H9 (cell line): ENCODE results near the gene AQP3. TPM values are rescaled to one million over a fixed set of nuclear protein-coding genes. Genes with fewer than 3 reads are reported as not detected.
"Not testable (repeated sequence)": the region's sequence is repeated elsewhere in the genome, so short reads cannot be mapped to it uniquely, and the experiment has no call there.

ENCODE experiments used
- DNase-seq: peaks from one replicate; pipeline ENCODE4 v3.0.0-alpha.2; 2017
- H2AFZ ChIP-seq: one replicate; pipeline ENCODE4 v1.6.1; 2013; ENCODE audit warnings: mild to moderate bottlenecking, low read length, control low read depth, moderate library complexity
- H2AK5ac ChIP-seq: 2 replicates; pipeline ENCODE4 v1.6.1; 2013; ENCODE audit warnings: low read length, control low read depth, mixed read lengths; ENCODE audit not compliant: insufficient read length
- H2BK120ac ChIP-seq: one replicate; pipeline ENCODE4 v1.6.1; 2013; ENCODE audit warnings: low read depth, mild to moderate bottlenecking, low read length, control low read depth, inconsistent platforms; ENCODE audit not compliant: poor library complexity, severe bottlenecking
- H2BK12ac ChIP-seq: 2 replicates; pipeline ENCODE4 v1.6.1; 2013; ENCODE audit warnings: low read length, control low read depth, mixed read lengths, low read depth; ENCODE audit not compliant: insufficient read length
- H2BK15ac ChIP-seq: 2 replicates; pipeline ENCODE4 v1.6.1; 2013; ENCODE audit warnings: low read depth, low read length, control low read depth
- H2BK20ac ChIP-seq: one replicate; pipeline ENCODE4 v1.6.1; 2013; ENCODE audit warnings: low read depth, mild to moderate bottlenecking, low read length, control low read depth, inconsistent platforms; ENCODE audit not compliant: poor library complexity, severe bottlenecking
- H2BK5ac ChIP-seq: 2 replicates; pipeline ENCODE4 v1.6.1; 2013; ENCODE audit warnings: low read length, control low read depth, mixed read lengths; ENCODE audit not compliant: insufficient read length
- H3K14ac ChIP-seq: 2 replicates; pipeline ENCODE4 v1.6.1; 2013; ENCODE audit warnings: low read length, control low read depth; ENCODE audit not compliant: insufficient read depth
- H3K18ac ChIP-seq: 2 replicates; pipeline ENCODE4 v1.6.1; 2013; ENCODE audit warnings: low read depth, mild to moderate bottlenecking, mixed read lengths, low read length, control low read depth; ENCODE audit not compliant: insufficient read length
- H3K23ac ChIP-seq: 2 replicates; pipeline ENCODE4 v1.6.1; 2013; ENCODE audit warnings: low read length, control low read depth, mixed read lengths, low read depth; ENCODE audit not compliant: insufficient read length
- H3K23me2 ChIP-seq: 2 replicates; pipeline ENCODE4 v1.6.1; 2013; ENCODE audit warnings: low read depth, mild to moderate bottlenecking, mixed read lengths, low read length, control low read depth; ENCODE audit not compliant: insufficient read length, poor library complexity, severe bottlenecking
- H3K27ac ChIP-seq: 2 replicates; pipeline ENCODE4 v1.5.1; 2013; ENCODE audit warnings: low read length, control low read depth, mixed read lengths, low read depth; ENCODE audit not compliant: insufficient read length
- H3K27me3 ChIP-seq: 2 replicates; pipeline ENCODE4 v1.6.1; 2013; ENCODE audit warnings: low read length, control low read depth, inconsistent platforms; ENCODE audit not compliant: insufficient read depth
- H3K4ac ChIP-seq: 2 replicates; pipeline ENCODE4 v1.6.1; 2013; ENCODE audit warnings: low read depth, mild to moderate bottlenecking, control low read depth, inconsistent platforms, low read length, moderate library complexity
- H3K4me1 ChIP-seq: 2 replicates; pipeline ENCODE4 v1.6.1; 2013; ENCODE audit warnings: low read length, control low read depth, inconsistent platforms; ENCODE audit not compliant: insufficient read depth
- H3K4me2 ChIP-seq: 2 replicates; pipeline ENCODE4 v1.6.1; 2013; ENCODE audit warnings: low read length, control low read depth, mixed read lengths; ENCODE audit not compliant: insufficient read length, insufficient read depth
- H3K56ac ChIP-seq: 2 replicates; pipeline ENCODE4 v1.6.1; 2013; ENCODE audit warnings: low read depth, mild to moderate bottlenecking, mixed read lengths, low read length, control low read depth; ENCODE audit not compliant: insufficient read length
- H3K79me1 ChIP-seq: 2 replicates; pipeline ENCODE4 v1.6.1; 2013; ENCODE audit warnings: low read depth, mild to moderate bottlenecking, moderate library complexity, low read length, control low read depth, inconsistent platforms; ENCODE audit not compliant: insufficient read depth, poor library complexity, severe bottlenecking
- H3K79me2 ChIP-seq: 2 replicates; pipeline ENCODE4 v1.6.1; 2013; ENCODE audit warnings: low read length, control low read depth, inconsistent platforms; ENCODE audit not compliant: insufficient read depth
- H3K9ac ChIP-seq: 2 replicates; pipeline ENCODE4 v1.6.1; 2013; ENCODE audit warnings: low read length, control low read depth, mixed read lengths; ENCODE audit not compliant: insufficient read length; ENCODE audit errors: extremely low read depth
- H3K9me3 ChIP-seq: one replicate; pipeline ENCODE4 v1.6.1; 2013; ENCODE audit warnings: low read depth, low read length, inconsistent platforms; ENCODE audit not compliant: control insufficient read depth
- H3T11ph ChIP-seq: one replicate; pipeline ENCODE4 v1.6.1; 2013; ENCODE audit warnings: mild to moderate bottlenecking, low read length, control low read depth, inconsistent platforms
- H4K20me1 ChIP-seq: one replicate; pipeline ENCODE4 v1.6.1; 2013; ENCODE audit not compliant: control insufficient read depth, insufficient read length, insufficient read depth
- H4K5ac ChIP-seq: 2 replicates; pipeline ENCODE4 v1.6.1; 2013; ENCODE audit warnings: low read depth, mild to moderate bottlenecking, mixed read lengths, low read length, control low read depth; ENCODE audit not compliant: insufficient read length
- H4K8ac ChIP-seq: replicated peaks from 2 replicates; pipeline ENCODE4 v1.6.1; 2013; ENCODE audit warnings: low read length, control low read depth, mixed read lengths, low read depth; ENCODE audit not compliant: insufficient read length
- H4K91ac ChIP-seq: 2 replicates; pipeline ENCODE4 v1.6.1; 2013; ENCODE audit warnings: low read depth, mild to moderate bottlenecking, moderate library complexity, mixed read lengths, low read length, control low read depth; ENCODE audit not compliant: insufficient read length
- H3K27ac Mint-ChIP-seq, 3 experiments: 2 replicates in 2 of 3; 3 replicates in 1 of 3; pipeline ENCODE4 v1.8.0; 2020 to 2021; ENCODE audit warnings: mixed read lengths in 3 of 3, mild to moderate bottlenecking in 1 of 3, moderate library complexity in 1 of 3
- H3K27me3 Mint-ChIP-seq: 2 replicates; pipeline ENCODE4 v1.8.0; 2021; ENCODE audit warnings: low read depth, mild to moderate bottlenecking, moderate library complexity, mixed read lengths
- H3K36me3 Mint-ChIP-seq, 3 experiments: 2 replicates in 2 of 3; 3 replicates in 1 of 3; pipeline ENCODE4 v1.8.0; 2020 to 2021; ENCODE audit warnings: low read depth in 3 of 3, mixed read lengths in 3 of 3; ENCODE audit not compliant: insufficient read depth in 1 of 3
- H3K4me1 Mint-ChIP-seq, 2 experiments: 2 replicates each; pipeline ENCODE4 v1.8.0; 2020; ENCODE audit warnings: mixed read lengths in 2 of 2
- H3K4me3 Mint-ChIP-seq, 2 experiments: 2 replicates in 1 of 2; 3 replicates in 1 of 2; pipeline ENCODE4 v1.8.0; 2020 to 2021; ENCODE audit warnings: mild to moderate bottlenecking in 2 of 2, mixed read lengths in 2 of 2, moderate library complexity in 1 of 2
- H3K9me3 Mint-ChIP-seq, 2 experiments: 2 replicates in 1 of 2; 3 replicates in 1 of 2; pipeline ENCODE4 v1.8.0; 2020; ENCODE audit warnings: mild to moderate bottlenecking in 2 of 2, mixed read lengths in 2 of 2, moderate library complexity in 1 of 2
- WGBS: extraction: QIAGEN DNeasy Blood & Tissue Kit; methylation state at CpG from one replicate; pipeline ENCODE4 v1.1.7; 2013; ENCODE audit warnings: missing lambda C conversion rate, low lambda C conversion rate, mixed read lengths; ENCODE audit not compliant: insufficient read length; ENCODE audit errors: extremely low coverage; 5-methylcytosine and 5-hydroxymethylcytosine counted together
- total RNA-seq: library from RNA; stranded (reverse); gene quantifications from 2 replicates; pipeline ENCODE4 v1.2.1, GENCODE V29; 2021

The AQP3 gene
- total RNA-seq, 1 experiment from 2014 or later: 1.6 TPM

DNA sequence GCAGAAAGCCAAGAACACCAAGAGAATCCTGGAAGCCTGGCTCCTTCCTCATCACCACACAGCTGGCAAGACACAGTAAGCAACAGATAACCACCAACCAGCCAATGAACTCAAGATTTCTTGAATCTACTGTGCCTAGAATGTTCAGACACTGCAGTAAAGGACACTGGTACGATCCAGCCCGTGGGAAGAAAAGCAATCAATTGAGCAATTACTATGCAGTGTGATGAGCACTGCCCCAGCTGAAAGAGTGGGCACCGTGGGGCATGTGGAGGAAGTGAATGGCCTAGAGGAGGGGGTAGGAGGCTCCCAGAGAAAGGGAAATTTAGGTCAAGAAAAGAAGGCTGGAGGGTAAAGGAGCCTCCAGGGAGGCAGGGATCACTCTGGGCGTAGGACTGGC lies 49.6 kb downstream of the AQP3 start:
- not testable (repeated sequence) for H3K23me2 ChIP-seq, H3K4me2 ChIP-seq, H4K20me1 ChIP-seq, H3K79me1 ChIP-seq, H3K27ac ChIP-seq, H3K36me3 Mint-ChIP-seq, H3K27me3 ChIP-seq, H2BK12ac ChIP-seq, H2BK15ac ChIP-seq, H3K27ac Mint-ChIP-seq, H2BK120ac ChIP-seq, H2BK5ac ChIP-seq, H3K9ac ChIP-seq, H4K91ac ChIP-seq, H3T11ph ChIP-seq, H3K4me1 ChIP-seq, H3K4me1 Mint-ChIP-seq, H2BK20ac ChIP-seq, H3K18ac ChIP-seq, H3K4me3 Mint-ChIP-seq, H2AK5ac ChIP-seq, H4K5ac ChIP-seq, H3K14ac ChIP-seq, H3K4ac ChIP-seq, H3K23ac ChIP-seq, H2AFZ ChIP-seq, H3K56ac ChIP-seq, DNase-seq, H3K79me2 ChIP-seq, H3K9me3 ChIP-seq, H3K9me3 Mint-ChIP-seq, H4K8ac ChIP-seq
- WGBS: no CpG with 5 or more reads among the region's 4 CpGs
- H3K27me3 Mint-ChIP-seq: peaks cover 15% of the 10 kb centered on the region

DNA sequence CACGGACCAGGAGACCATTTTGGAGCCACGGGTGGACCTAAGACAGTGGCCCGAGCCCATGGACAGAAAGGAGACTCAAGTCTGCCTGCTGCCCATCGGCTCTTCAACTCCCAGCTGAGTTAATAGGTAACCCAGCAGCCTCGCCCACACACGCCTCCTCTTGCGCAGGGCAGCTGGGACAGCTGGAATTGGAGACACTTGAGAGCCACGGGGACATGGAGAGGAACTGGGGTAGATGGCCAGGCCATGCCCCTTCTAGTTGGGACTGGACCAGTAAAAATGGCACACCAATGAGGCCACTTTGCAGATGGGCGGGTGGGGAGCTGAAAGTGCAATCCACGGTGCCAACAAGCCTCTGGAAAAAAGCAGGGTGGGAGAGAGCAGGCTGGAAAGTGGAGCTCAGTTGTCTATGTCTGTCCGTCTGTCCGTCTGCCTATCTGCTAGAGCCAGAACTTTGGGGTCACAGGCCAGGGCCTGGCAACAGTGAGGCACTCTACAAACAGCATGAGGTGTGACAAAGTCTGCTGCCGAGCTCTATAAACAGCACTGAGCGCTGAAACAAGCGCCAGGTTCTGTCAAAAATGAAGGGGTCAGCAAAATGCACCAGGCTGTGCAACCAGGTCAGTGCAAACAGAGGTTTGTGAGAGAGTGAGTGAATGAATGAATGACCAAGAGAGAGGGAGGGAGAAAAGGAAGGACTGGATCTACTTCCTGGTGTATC lies 52.1 kb downstream of the AQP3 start:
- not testable (repeated sequence) for H3K4me3 Mint-ChIP-seq, H3K9me3 ChIP-seq, DNase-seq, H3K4ac ChIP-seq, H3K27me3 Mint-ChIP-seq, H3K23ac ChIP-seq, H3K4me2 ChIP-seq, H3K23me2 ChIP-seq, H4K20me1 ChIP-seq, H3K9me3 Mint-ChIP-seq, H3K79me2 ChIP-seq, H3K56ac ChIP-seq, H2AK5ac ChIP-seq, H4K8ac ChIP-seq, H3K18ac ChIP-seq, H3K27me3 ChIP-seq, H2AFZ ChIP-seq, H4K5ac ChIP-seq, H3K27ac ChIP-seq, H3T11ph ChIP-seq, H2BK120ac ChIP-seq, H3K36me3 Mint-ChIP-seq, H3K9ac ChIP-seq, H4K91ac ChIP-seq, H3K4me1 ChIP-seq, H3K79me1 ChIP-seq, H2BK15ac ChIP-seq, H2BK20ac ChIP-seq, H2BK5ac ChIP-seq, H2BK12ac ChIP-seq
- WGBS: no CpG with 5 or more reads among the region's 15 CpGs
- H3K14ac ChIP-seq: 0 out of 2 replicates have a peak overlapping the region, but pooled peaks have one; percentile 47
- H3K4me1 Mint-ChIP-seq: peaks cover 4 to 15% of the 10 kb centered on the region in 2 experiments; a peak in 3 of 4 replicates
- peak overlapping the region in 1 of 3 experiments; percentile 14; a peak in 1 of 7 replicates for H3K27ac Mint-ChIP-seq
